IPS-18a (cell line): Measurements from ENCODE around the gene IGSF11.
"Not testable (repeated sequence)": the region's sequence is repeated elsewhere in the genome, so short reads cannot be mapped to it uniquely, and the experiment has no call there.

Experiments
- H3K27ac ChIP-seq: one replicate; pipeline ENCODE4 v1.5.1; 2013; ENCODE audit warnings: low read length
- H3K27me3 ChIP-seq: one replicate; pipeline ENCODE4 v1.6.1; 2013; ENCODE audit warnings: mild to moderate bottlenecking, low read length; ENCODE audit not compliant: control insufficient read depth, insufficient read depth
- H3K36me3 ChIP-seq: one replicate; pipeline ENCODE4 v1.6.1; 2013; ENCODE audit warnings: low read depth, low read length; ENCODE audit not compliant: control insufficient read depth
- H3K4me1 ChIP-seq: one replicate; pipeline ENCODE4 v1.6.1; 2013; ENCODE audit warnings: low read depth, low read length; ENCODE audit not compliant: control insufficient read depth
- H3K4me3 ChIP-seq: one replicate; pipeline ENCODE4 v1.5.1; 2013; ENCODE audit warnings: low read length
- H3K9ac ChIP-seq: one replicate; pipeline ENCODE4 v1.6.1; 2013; ENCODE audit warnings: mild to moderate bottlenecking, low read length, moderate library complexity
- H3K9me3 ChIP-seq: one replicate; pipeline ENCODE4 v1.6.1; 2013; ENCODE audit warnings: low read depth, low read length; ENCODE audit not compliant: control insufficient read depth

Gene IGSF11

DNA sequence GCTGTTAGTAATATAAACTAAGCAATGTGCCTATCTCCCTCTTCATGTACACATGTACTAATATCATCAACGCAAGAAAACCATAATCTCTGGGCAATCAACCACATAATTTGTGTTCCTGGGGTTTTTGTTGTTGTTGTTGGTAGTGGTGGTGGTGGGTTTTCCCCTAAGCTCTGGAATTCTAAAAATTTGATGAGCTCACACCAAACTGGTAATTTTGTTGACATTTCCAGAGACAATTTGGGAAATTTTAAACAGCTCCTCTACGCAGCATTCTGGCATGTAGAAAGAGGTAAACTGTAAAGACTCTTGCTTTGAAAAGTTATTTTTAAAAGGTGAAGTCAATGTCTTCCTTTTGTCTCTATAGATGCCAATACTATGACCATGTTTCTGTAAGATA, 126.7 kb downstream of the IGSF11 start:
- Histone ChIP-seq H3K4me1 (peaks cover 15% of the 10 kb centered on the region), H3K9ac (peak overlapping the region; percentile 33), H3K4me3 (no peak overlapping the region), H3K9me3 (no peaks in the 10 kb centered on the region), H3K36me3 (no peaks in the 10 kb centered on the region), H3K27me3 (no peaks in the 10 kb centered on the region), H3K27ac (peak overlapping the region; percentile 42)

DNA sequence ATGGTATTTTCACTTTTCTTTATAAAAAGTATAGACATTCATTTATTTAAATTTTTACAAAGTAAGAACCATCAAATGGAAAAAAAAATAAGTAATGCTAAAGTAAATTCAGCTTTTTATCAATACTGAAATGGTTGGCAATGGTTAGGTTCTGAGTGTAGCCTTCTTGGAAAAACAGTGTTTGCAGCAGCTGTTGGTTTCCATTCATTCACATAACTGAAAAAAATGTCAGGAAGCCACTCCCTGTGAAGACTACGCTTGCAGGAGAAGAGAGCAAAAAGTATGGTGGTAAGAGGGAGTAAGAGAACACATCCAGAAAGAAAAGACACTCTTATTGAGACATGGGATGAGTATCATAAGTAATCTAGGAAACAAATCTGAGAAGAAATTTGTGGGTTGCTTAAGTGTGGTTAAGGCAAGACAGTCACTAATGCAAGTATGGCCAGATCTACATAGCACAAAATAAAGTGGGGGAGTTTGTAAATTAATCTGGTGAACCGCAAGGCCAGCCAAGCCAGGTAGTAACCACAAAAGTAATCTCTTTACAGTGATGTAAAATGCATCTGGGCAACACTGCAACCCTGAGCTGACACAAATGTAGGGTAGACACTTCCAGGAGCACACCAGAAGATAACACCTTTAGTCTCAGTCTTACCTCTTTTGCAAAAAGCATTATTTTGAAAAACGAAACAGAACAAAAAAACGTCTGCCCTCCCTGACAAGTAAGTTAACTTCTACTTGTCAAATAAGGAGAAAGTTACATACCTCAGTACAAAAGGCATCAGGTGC, 133.7 kb downstream of the IGSF11 start:
- no peak overlapping the region for H3K27ac ChIP-seq
- H3K36me3 ChIP-seq, result no peaks in the 10 kb centered on the region
- H3K9me3 ChIP-seq, result no peaks in the 10 kb centered on the region
- no peak overlapping the region for H3K9ac ChIP-seq
- H3K4me3 ChIP-seq, result no peak overlapping the region
- no peaks in the 10 kb centered on the region for H3K27me3 ChIP-seq
- H3K4me1 ChIP-seq, result no peaks in the 10 kb centered on the region

DNA sequence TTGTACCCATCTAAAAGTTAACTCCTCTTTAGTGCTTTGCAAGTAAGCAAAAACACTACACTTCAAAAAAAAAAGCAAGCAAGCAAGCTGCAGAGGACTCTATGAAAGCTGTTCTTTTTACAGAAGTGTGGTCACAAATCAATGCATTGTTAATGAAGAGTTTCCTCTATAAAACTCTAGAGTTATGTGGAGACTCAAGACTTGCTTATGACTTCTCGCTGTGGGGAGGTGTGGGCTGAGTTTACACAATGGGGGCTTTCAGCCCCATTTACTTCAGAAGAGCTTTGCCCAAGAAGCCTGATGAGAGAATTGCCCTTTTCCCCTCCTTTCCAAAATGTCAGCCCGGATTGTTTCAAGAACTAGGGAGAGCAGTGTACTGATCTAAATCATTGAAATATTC, 144.4 kb downstream of the IGSF11 start:
- no peak overlapping the region for H3K27ac ChIP-seq
- no peaks in the 10 kb centered on the region for H3K36me3 ChIP-seq
- H3K9me3 ChIP-seq, result no peaks in the 10 kb centered on the region
- H3K4me1 ChIP-seq, result no peaks in the 10 kb centered on the region
- no peak overlapping the region for H3K4me3 ChIP-seq
- H3K27me3 ChIP-seq, result no peaks in the 10 kb centered on the region
- no peak overlapping the region for H3K9ac ChIP-seq

DNA sequence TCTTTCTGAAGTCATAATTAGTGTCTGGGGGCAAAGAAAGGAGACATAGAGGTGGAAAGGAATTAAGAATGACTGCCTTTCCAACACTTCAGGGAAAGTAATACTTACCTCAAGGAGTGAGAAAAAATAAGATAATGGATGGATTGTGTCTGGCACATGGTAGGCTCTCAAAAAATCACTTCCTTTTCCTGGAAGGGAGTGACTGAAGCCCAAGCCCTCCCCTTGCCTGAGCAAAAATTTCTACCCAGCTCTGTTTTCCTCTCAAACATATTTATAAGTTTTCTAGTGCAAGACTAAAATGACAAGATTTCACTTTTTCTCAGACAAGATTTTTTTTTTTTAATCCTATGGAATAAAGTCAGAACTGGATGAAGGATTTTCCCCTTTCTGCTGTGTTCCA, 145.0 kb downstream of the IGSF11 start:
- H3K27ac ChIP-seq, result no peak overlapping the region
- H3K4me3 ChIP-seq, result no peak overlapping the region
- no peaks in the 10 kb centered on the region for H3K9me3 ChIP-seq
- no peaks in the 10 kb centered on the region for H3K4me1 ChIP-seq
- H3K27me3 ChIP-seq, result no peaks in the 10 kb centered on the region
- H3K36me3 ChIP-seq, result no peaks in the 10 kb centered on the region
- H3K9ac ChIP-seq, result no peak overlapping the region

DNA sequence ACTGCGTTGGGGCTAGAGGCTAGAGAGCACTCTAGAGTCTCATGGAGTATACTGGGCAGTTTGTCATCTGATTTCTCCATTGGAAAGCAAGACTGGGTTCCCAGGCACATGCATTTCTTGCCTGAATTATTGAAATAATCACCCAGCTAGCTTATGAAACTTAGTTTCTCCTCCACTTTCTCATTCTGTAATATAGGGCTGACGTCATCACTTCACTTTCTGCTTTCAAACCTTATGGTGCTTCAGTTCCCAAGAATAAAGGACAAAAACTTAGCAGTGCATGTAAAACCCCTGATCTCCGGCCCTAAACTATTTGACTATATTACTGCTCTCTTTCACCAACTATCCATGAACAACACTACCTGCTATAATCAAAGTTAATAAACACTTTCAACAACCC, 147.9 kb downstream of the IGSF11 start:
- no peaks in the 10 kb centered on the region for H3K36me3 ChIP-seq
- no peak overlapping the region for H3K27ac ChIP-seq
- H3K9ac ChIP-seq, result no peak overlapping the region
- no peaks in the 10 kb centered on the region for H3K9me3 ChIP-seq
- no peak overlapping the region for H3K4me3 ChIP-seq
- no peaks in the 10 kb centered on the region for H3K4me1 ChIP-seq
- no peaks in the 10 kb centered on the region for H3K27me3 ChIP-seq

DNA sequence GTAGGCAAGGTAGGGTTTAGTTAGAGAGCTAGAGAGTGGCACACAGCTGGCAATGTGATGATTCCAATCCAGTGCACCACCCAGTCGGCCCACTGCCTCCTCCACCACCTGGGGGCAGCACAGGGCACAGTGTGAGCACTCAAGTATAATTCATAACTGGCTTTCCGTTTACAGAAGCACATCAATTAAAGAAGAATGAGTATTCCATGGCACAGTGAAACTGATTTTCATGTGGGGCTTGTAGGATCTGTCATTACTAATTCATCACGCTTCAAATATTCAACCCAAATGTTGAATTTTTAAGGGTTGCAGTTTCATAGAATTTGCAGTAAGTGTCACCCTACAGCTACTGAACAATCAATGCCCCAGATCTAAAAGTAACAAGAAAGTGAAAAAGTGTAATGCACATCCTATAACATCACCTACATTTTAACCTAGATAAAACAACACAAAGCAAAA, 149.9 kb downstream of the IGSF11 start:
- Histone ChIP-seq H3K4me1 (no peaks in the 10 kb centered on the region), H3K9me3 (no peaks in the 10 kb centered on the region), H3K27ac (no peak overlapping the region), H3K36me3 (no peaks in the 10 kb centered on the region), H3K4me3 (no peak overlapping the region), H3K27me3 (no peaks in the 10 kb centered on the region), H3K9ac (no peak overlapping the region)

DNA sequence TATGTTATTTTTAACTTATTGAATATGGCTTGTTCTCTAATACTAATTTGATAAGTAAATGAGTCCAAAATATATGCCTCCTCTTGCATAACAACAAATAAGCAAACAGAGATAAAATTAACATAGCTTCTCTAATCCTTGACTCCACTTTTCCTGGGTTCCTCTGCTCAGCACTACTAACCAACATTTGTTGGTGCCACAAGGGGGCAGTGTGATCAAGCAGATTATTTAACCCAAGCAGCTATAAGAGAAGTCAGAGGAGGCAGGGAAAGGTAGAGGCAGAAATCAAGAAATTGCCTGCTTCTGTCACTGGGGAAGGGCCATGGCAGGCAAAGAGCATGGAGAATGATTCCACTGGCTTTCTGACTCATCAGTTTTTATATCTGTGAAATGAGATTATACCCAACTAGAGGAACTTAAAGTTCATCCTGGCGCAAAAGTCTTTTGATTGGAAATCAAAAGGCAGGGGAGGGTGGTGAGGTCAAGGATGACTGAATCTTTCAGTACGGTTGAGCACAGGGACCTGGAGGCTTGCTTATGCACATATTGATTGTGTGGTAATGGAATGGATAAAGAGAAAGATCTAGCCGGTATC, 152.2 kb downstream of the IGSF11 start:
- H3K9ac ChIP-seq, result no peak overlapping the region
- no peaks in the 10 kb centered on the region for H3K36me3 ChIP-seq
- H3K4me1 ChIP-seq, result no peaks in the 10 kb centered on the region
- no peaks in the 10 kb centered on the region for H3K27me3 ChIP-seq
- H3K27ac ChIP-seq, result no peak overlapping the region
- H3K4me3 ChIP-seq, result no peak overlapping the region
- H3K9me3 ChIP-seq, result no peaks in the 10 kb centered on the region

DNA sequence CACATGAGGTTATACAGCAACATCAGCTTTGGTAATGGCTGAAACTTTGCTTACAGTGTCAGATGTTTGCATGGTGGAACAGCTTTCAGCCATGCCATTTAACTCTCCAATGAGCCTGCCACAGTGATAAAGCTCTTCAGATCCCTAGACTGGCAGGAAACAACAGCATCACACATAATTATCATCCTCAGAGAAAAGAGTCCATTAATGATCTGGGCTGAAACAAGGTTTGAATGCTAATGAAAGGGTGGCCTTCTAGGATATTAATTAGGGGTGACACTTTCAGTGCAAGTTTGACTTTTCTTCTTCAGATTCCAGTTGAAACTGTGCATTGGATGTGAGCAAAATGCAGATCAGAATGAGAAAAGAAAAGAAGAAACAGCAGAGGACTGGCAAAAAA, 166.6 kb downstream of the IGSF11 start:
- Histone ChIP-seq H3K4me1 (no peaks in the 10 kb centered on the region), H3K4me3 (no peak overlapping the region), H3K27me3 (no peaks in the 10 kb centered on the region), H3K27ac (no peak overlapping the region), H3K9ac (no peak overlapping the region), H3K36me3 (no peaks in the 10 kb centered on the region), H3K9me3 (peaks cover 5% of the 10 kb centered on the region)

DNA sequence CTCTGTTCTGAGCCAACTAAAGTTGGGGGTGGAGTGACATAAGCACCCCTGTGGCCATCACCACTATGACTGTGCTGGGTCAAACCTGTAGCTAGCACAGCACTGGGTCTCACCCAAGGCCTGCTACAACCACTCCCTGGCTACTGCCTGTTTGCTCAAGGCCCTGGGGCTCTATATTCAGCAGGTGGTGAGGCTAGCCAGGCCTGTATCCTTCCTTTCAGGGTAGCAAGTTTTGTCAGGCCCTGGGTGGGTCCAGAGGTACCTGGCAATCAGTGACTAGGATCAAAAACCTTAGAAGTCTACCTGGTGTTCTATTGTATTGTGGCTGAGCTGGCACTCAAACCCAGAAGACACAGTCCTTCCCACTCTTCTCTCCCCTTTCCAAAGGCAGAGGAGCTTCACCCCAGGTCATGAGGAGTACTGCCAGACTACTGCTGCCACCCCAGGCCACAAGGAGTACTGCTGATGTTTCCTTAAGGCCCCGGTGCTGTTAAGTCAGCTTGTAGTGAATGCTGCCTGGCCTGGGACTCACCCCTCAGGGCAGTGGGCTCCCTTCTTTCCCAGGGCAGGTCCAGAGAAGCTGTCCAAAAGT, 170.8 kb downstream of the IGSF11 start:
- no peak overlapping the region for H3K27ac ChIP-seq
- H3K4me1 ChIP-seq, result no peaks in the 10 kb centered on the region

DNA sequence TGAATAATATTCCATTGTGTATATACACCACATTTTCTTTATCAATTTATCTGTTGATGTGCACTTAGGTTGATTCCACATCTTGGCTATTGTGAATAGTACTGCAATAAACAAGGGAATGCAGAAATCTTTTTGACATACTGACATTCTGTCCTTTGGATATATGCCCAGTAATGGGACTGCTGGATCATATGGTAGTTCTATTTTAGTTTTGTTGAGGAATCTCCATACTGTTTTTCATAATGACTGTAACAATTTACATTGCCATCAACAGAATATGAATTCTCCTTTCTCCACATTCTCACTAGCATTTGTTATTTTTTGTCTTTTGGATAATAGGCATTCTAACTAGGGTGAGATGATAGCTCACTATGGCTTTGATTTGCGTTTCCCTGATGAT, 174.7 kb downstream of the IGSF11 start:
- Histone ChIP-seq H3K27me3 (no peaks in the 10 kb centered on the region), H3K27ac (no peak overlapping the region), H3K36me3 (no peaks in the 10 kb centered on the region), H3K9me3 (no peaks in the 10 kb centered on the region), H3K9ac (no peak overlapping the region), H3K4me3 (no peak overlapping the region), H3K4me1 (no peaks in the 10 kb centered on the region)

More for the DNA sequence above, 170.8 kb downstream of the IGSF11 start:
- no peaks in the 10 kb centered on the region for H3K27me3 ChIP-seq
- H3K4me3 ChIP-seq, result no peak overlapping the region
- no peaks in the 10 kb centered on the region for H3K9me3 ChIP-seq
- H3K9ac ChIP-seq, result no peak overlapping the region
- H3K36me3 ChIP-seq, result no peaks in the 10 kb centered on the region

DNA sequence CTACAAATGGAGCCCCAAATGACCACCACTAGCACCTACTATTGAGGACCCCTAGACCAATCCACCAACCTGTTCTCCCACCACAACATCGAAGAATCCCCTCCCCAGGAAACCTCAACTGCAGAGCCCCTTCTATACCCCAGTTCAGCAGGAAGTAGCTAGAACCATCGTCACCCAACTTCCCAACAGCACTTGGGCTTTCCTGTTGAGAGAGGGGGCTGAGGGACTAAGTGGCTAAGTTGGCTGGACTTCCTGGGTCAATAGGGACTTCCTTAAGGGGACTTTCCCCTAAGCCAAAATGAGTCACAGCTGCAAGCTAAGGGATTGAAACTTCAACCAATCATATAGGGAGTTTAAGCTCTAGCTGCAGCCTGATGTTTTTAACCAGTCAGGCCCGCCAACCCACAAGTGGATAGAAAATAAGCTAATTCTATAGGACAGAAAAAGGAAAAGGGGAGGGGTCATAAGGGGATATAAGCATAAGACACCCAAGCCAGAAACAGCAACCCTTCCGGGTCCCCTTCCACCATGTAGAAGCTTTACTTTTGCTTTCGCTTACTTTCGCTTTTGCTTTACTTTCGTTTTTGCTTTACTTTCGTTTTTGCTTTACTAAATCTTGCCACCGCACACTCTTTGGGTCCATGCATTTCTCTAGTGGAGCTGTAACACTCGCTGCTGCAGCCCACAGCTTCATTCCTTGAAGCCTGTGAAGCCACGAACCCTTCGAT, 183.0 kb downstream of the IGSF11 start:
- H3K9ac ChIP-seq, H3K27ac ChIP-seq, H3K36me3 ChIP-seq, H3K4me1 ChIP-seq, H3K9me3 ChIP-seq, H3K27me3 ChIP-seq, H3K4me3 ChIP-seq: not testable (repeated sequence)
